Fibroblast of peridontal ligament (primary cell): ENCODE results near the gene PCLO.

Experiments
- DNase-seq: peaks from one replicate; pipeline ENCODE4 v3.0.0-alpha.2; 2010; ENCODE audit errors: extremely low read depth

The PCLO gene

DNA sequence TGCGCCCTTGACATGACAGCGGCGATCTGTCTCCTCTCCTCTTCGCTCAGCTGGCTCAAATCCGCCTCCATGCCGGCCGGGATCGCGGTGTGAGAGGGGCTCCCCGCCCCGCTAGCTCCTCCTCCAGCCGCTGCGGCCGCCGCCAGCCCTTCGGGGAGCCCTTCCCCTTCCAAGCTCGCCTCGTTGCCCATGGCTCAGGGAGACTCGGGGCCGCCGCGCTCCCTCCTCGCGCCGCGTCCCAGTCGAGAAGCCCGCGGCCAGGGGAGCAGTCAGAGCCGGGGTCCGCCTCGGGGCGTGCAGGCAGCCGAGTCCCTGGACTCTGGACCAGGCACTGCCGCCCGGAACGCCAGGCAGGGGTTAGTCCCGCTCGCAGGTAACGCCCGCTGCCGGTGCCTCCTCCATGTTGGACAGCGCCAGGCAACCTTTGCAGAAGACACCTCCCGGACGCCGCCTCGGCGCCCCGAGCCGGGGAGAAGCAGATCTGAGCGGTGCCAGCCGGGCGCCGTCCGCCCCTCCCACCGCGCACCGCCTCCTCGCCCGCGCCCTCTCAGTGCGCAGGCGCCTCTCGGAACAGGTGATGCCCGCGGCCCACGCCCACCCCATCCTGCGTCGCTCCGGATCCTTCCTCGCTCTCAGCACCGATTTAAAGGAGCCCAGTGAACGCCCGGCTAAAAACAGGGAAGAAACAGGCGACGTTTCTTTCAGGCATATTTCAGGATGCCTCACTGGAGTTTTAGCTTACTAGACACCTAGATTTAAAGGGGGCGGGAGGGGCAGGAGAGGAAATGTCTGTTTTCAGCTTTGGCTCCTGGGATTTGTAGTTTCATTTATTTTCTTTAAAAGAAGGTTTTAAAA is at the start of gene PCLO:
Gene PCLO, minus strand, starts transcription at position 483 of the 855 bp plus-strand sequence. Its CDS starts 292 bp downstream, at position 191.
- DNase-seq, result no peak

- no peak for DNase-seq
Observed at GRCh38 chr7:83211685-83212084, 49.0 kb upstream of the PCLO start.

DNA sequence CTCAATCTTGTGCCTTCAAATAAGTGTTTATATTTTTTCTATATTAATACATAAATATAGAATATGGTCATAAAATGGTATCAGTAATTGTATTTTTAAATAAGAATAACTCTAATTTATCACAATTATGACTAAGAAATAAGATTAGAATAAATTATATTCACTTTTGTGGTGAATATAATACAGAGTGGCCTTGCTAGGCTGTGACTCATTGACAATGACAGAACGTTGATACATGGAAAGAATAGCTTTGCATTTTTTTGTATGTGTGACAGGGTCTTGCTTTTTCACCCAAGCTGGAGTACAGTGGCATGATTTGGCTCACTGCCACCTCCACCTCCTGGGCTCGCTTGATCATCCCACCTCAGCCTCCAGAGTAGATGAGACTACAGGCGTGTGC is 47.8 kb upstream of the PCLO start:
- DNase-seq, result no peak

- no peak for DNase-seq
Observed at GRCh38 chr7:83204715-83205114, 42.0 kb upstream of the PCLO start.

DNA sequence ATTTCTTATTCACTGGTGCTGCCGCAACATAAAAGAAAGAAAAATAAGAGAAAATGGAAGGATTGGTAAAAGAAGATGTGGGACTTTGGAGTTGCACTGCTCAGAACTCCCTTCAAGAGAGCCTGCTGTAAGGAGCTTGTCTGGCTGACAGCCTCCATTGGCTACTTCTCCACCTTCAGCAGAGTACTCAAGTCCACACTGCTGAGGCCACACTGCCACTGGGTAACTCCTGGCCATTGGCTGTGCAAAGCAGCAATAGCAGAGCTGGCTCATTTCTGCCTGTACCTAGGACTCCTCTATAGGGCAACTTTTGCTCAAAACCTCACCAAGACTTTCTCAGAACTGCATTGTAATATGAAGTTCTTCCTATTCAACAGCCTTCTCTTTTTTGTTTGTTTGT is 38.7 kb upstream of the PCLO start:
- no peak for DNase-seq

- DNase-seq, result no peak
Observed at GRCh38 chr7:83190659-83191389, 28.1 kb upstream of the PCLO start.

DNA sequence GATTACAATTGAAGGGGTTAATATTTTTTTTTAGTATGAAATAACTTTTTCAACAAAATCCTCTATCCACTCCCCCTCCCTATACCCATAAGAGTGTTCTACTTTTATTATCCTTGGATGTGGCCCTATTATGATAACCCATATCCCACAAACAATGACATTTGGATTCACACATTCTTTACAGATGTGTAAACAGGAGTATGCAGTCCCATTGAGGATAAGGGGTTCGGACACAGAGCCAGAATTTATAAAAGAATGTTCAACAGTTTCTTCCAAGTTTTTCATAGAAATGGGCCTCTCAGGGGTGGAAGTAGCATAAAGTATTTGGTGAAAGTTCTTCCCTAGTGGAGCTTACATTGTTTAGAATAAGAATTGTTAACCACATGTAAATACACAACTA is 16.1 kb upstream of the PCLO start:
- DNase-seq, result peak; percentile 0

- no peak for DNase-seq
Observed at GRCh38 chr7:83178066-83178465, 15.4 kb upstream of the PCLO start.

- no peak for DNase-seq
Observed at GRCh38 chr7:83173664-83174063, 11.0 kb upstream of the PCLO start.

- DNase-seq, result no peak
Observed at GRCh38 chr7:83166781-83167180, 4.1 kb upstream of the PCLO start.

GRCh38 chr7:83161899-83162401 is 734 bp downstream of the PCLO start:
- DNase-seq, result no peak

- DNase-seq, result no peak
Observed at GRCh38 chr7:83161186-83161585, 1.5 kb downstream of the PCLO start.

GRCh38 chr7:83159731-83160130 is 3.0 kb downstream of the PCLO start:
- no peak for DNase-seq

- no peak for DNase-seq
Observed at GRCh38 chr7:83156006-83156405, 6.7 kb downstream of the PCLO start.

DNA sequence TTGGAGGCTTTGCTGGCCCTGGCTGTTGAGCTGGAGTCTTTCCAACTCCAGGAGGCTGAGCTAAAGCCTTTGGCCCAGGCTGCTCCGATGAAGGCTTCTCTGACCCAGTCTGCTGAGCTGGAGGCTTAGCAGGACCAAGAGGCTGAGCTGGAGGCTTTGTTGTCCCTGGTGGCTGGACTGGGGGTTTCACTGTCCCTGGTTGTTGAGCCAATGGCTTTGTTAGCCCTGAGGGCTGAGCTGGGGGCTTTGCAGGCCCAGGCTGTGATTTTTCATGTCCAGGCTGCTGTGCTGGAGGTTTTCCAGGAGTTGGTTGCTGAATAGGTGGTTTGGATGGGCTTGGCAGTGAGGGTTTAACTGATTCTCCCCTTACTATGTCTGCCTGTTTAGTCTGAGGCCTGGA is 7.3 kb downstream of the PCLO start:
- no peak for DNase-seq

- no peak for DNase-seq
Observed at GRCh38 chr7:83153419-83153818, 9.3 kb downstream of the PCLO start.

DNA sequence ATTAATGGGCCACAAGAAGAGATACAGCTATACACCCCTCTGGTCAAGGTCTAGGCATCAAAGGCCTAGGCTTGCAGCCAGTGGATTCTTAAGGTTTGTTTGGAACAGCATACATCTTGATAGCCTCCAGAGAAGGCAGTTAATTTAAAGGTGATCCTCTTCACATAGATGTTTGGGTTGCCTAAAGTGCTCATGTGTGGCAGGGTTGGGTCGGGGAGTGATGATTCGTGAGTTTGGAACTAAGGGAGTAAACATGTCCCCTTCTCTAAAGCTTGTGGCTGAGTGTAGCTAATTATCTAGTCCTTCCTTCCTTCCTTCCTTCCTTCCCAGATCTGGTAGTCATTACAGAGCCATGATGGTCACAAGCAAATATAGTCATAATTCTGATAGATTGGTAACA is 12.4 kb downstream of the PCLO start:
- DNase-seq, result no peak

GRCh38 chr7:83149466-83149865 is 13.2 kb downstream of the PCLO start:
- DNase-seq, result no peak

DNA sequence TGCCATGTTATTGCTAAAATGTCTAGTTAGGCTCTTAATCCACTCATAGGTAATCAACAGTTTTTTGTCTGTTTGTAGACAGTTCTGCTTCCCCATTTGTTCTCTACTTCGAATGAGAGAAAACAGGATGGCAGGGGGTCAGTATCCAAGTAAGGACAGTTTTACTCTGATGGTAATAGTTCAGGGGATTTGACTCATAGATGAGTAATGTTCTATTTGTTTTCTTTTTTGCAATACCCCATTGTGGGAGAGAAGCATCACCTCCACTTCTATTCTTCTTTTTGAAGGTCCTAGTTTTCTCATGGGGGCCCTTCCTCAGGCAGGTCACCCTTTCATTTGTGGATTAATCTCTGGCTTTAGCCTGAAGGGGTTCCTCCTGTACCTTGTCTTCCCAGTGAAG is 13.9 kb downstream of the PCLO start:
- no peak for DNase-seq

DNA sequence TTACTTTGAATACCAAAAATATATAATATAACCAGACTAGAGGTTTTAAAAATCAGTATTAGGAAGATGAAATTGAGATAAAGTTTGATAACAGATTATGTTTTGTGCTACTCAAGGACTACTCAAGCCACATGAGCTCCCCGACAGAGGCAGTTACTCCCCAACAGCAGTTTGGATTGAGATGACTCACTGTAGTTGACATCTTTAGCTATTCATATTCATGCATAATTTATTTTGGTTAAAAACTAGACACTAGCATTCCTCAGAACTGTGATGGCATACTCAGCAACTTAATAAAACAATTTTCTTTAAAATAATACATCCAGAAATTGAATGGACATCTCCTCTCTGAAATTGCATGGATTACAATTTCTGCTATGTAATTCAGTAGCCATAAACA is 19.6 kb downstream of the PCLO start:
- no peak for DNase-seq

GRCh38 chr7:83142365-83142764 is 20.3 kb downstream of the PCLO start:
- no peak for DNase-seq

GRCh38 chr7:83141927-83142326 is 20.8 kb downstream of the PCLO start:
- no peak for DNase-seq
